Thyroid gland (tissue), 4 donors: Measurements from ENCODE around the gene SLC44A4.
"Not testable (repeated sequence)": the region's sequence is repeated elsewhere in the genome, so short reads cannot be mapped to it uniquely, and the experiment has no call there.

ENCODE experiments used
- POLR2A ChIP-seq, 2 donors: fragments of 450-650 bp; IDR thresholded peaks; one replicate each; pipeline ENCODE4 v1.6.1; 2017; ENCODE audit warnings: antibody characterized with exemption in 2 of 2, mild to moderate bottlenecking in 2 of 2, moderate library complexity in 1 of 2
- TF ChIP-seq, protein P1 (sequence below), 6 experiments: fragments of 200-600 bp in 3 of 6; fragments of 450-650 bp in 3 of 6; sonication (generic) in 3 of 6; IDR thresholded peaks; one replicate each; pipeline ENCODE4 v1.5.1; 2016 to 2019; ENCODE audit warnings: antibody characterized with exemption in 6 of 6, mild to moderate bottlenecking in 2 of 6, inconsistent platforms in 1 of 6, moderate library complexity in 1 of 6

GRCh38 chr6:31857774-31858173 is 21.0 kb downstream of the SLC44A4 start:
- TF ChIP-seq, protein P1, sequence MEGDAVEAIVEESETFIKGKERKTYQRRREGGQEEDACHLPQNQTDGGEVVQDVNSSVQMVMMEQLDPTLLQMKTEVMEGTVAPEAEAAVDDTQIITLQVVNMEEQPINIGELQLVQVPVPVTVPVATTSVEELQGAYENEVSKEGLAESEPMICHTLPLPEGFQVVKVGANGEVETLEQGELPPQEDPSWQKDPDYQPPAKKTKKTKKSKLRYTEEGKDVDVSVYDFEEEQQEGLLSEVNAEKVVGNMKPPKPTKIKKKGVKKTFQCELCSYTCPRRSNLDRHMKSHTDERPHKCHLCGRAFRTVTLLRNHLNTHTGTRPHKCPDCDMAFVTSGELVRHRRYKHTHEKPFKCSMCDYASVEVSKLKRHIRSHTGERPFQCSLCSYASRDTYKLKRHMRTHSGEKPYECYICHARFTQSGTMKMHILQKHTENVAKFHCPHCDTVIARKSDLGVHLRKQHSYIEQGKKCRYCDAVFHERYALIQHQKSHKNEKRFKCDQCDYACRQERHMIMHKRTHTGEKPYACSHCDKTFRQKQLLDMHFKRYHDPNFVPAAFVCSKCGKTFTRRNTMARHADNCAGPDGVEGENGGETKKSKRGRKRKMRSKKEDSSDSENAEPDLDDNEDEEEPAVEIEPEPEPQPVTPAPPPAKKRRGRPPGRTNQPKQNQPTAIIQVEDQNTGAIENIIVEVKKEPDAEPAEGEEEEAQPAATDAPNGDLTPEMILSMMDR (IDR thresholded peaks at IDR 0.05): not testable (repeated sequence)
- TF ChIP-seq POLR2A (IDR thresholded peaks at IDR 0.05): not testable (repeated sequence)
